ENCODE measurements around the gene CYP27C1. TPM values are rescaled to one million over a fixed set of nuclear protein-coding genes. Genes with fewer than 3 reads are reported as not detected.

Gene CYP27C1
- total RNA-seq, 1 donor from 2014 or later = 10.2 TPM

DNA sequence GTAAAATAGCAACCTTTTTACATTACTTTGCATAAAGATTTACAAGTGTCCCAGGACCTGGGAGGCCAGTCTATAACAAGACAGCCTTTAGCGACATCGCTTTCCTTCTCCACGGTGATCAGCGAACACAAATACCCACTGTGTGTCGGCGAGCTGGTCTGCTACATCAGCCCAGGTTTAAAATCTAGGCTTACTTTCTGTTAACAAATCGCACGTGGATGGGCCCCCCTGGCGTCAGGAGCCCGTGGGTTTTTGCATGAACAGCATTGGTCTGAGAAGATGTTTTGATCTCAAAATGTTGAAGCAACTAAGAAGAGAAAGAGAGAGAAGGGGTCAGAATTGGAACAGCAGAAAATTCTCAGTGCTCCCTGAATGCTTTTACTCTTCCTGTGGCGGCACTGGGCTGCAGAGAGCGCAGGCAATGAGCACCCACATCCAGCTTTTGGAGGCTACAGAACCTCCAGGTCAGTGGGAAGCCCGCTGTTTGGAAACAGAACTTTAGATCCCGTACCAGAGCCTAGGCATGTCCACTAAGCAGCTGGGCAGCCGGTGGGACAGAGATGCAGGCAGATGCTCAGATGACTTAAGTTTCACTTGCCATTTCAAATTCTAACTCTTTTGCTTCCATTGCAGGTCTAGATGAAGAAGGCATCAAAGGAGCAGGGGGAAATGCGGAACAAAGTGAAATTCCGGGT lies 32.9 kb downstream of the CYP27C1 start:
- no peak overlapping the region for H3K4me3 Mint-ChIP-seq
- DNase-seq (ENCODE audit: low read depth, low spot score) = no peak
- peaks cover 2% of the 10 kb centered on the region for H3K9me3 Mint-ChIP-seq
- H3K27me3 Mint-ChIP-seq (ENCODE audit: low read depth) = no peaks in the 10 kb centered on the region
- H3K36me3 Mint-ChIP-seq (ENCODE audit: low read depth) = peaks cover 27% of the 10 kb centered on the region
- no peak overlapping the region for H3K27ac Mint-ChIP-seq (ENCODE audit: unreplicated experiment)
- H3K4me1 Mint-ChIP-seq = peaks cover 11% of the 10 kb centered on the region
- TF ChIP-seq, protein P1, sequence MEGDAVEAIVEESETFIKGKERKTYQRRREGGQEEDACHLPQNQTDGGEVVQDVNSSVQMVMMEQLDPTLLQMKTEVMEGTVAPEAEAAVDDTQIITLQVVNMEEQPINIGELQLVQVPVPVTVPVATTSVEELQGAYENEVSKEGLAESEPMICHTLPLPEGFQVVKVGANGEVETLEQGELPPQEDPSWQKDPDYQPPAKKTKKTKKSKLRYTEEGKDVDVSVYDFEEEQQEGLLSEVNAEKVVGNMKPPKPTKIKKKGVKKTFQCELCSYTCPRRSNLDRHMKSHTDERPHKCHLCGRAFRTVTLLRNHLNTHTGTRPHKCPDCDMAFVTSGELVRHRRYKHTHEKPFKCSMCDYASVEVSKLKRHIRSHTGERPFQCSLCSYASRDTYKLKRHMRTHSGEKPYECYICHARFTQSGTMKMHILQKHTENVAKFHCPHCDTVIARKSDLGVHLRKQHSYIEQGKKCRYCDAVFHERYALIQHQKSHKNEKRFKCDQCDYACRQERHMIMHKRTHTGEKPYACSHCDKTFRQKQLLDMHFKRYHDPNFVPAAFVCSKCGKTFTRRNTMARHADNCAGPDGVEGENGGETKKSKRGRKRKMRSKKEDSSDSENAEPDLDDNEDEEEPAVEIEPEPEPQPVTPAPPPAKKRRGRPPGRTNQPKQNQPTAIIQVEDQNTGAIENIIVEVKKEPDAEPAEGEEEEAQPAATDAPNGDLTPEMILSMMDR (conservative IDR thresholded peaks at IDR 0.05) = no peak

DNA sequence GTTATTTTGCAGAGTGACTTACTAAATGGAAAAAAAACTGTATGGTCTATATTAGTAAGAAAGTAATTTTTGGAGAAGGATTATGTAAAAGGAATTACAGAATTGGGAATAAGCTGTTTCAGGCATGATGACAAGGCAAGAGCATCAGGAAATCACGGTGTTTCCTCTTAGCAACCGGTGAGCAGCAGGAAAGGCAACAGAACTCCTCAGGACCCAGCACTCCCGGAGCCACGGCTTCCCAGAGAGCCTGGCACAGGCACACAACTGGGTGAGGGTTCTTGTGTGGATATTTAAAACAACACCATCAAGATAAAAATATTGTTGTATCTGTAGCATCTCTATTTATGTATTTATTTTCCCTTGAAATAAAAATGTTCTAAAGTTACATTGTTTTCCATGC lies 34.4 kb downstream of the CYP27C1 start:
- Mint-ChIP-seq H3K9me3 (peaks cover 3% of the 10 kb centered on the region), H3K27ac (ENCODE audit: unreplicated experiment) (no peak overlapping the region), H3K27me3 (ENCODE audit: low read depth) (no peaks in the 10 kb centered on the region), H3K36me3 (ENCODE audit: low read depth) (peaks cover 30% of the 10 kb centered on the region), H3K4me3 (no peak overlapping the region), H3K4me1 (peaks cover 11% of the 10 kb centered on the region)
- TF ChIP-seq, protein P1 (conservative IDR thresholded peaks at IDR 0.05) = no peak
- DNase-seq (ENCODE audit: low read depth, low spot score) = no peak

DNA sequence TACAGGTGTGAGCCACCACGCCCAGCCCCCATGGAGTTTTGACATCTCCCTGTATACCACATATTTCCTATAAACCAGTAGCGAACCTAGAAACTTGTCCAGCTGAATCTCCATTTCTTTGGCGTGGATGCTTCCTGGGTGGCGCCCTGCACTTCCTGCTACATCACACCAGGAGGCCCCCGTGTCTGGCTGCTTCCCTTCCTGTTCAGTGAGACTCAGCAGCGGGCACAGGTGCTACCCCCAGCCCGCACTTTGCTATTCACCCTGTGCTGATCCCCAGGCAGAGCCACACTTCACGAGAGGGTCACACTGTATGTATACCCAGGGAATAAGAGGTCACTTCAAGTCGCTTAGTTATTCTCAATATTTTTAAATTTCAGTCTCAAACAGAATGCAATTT lies 35.0 kb downstream of the CYP27C1 start:
- Mint-ChIP-seq H3K9me3 (peaks cover 6% of the 10 kb centered on the region), H3K36me3 (ENCODE audit: low read depth) (peaks cover 33% of the 10 kb centered on the region), H3K4me1 (peaks cover 11% of the 10 kb centered on the region), H3K27me3 (ENCODE audit: low read depth) (no peaks in the 10 kb centered on the region), H3K27ac (ENCODE audit: unreplicated experiment) (no peak overlapping the region), H3K4me3 (no peak overlapping the region)
- DNase-seq (ENCODE audit: low read depth, low spot score) = no peak
- TF ChIP-seq, protein P1 (conservative IDR thresholded peaks at IDR 0.05) = no peak

DNA sequence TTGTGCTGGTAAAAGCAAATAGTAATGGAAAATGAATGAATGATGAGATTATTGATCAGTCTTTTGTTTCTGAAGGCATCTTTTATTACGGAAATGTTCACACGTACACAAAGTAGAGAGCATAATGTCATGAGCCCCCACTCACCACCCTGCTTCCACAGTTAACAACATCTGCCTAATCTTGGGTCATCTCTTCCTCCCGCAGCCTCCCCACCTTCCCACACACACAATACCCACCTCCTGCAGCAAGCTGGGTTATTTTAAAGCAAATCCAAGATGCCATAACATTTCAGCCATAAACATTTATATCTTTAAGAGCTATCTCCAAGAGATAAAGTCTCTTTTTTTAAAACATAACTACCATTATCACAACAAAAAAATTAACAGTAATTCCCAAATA lies 36.3 kb downstream of the CYP27C1 start:
- TF ChIP-seq, protein P1 (conservative IDR thresholded peaks at IDR 0.05) = no peak
- Mint-ChIP-seq H3K36me3 (ENCODE audit: low read depth) (peaks cover 28% of the 10 kb centered on the region), H3K4me3 (no peak overlapping the region), H3K9me3 (peaks cover 4% of the 10 kb centered on the region), H3K27ac (ENCODE audit: unreplicated experiment) (no peak overlapping the region), H3K27me3 (ENCODE audit: low read depth) (no peaks in the 10 kb centered on the region), H3K4me1 (peaks cover 5% of the 10 kb centered on the region)
- no peak for DNase-seq (ENCODE audit: low read depth, low spot score)

DNA sequence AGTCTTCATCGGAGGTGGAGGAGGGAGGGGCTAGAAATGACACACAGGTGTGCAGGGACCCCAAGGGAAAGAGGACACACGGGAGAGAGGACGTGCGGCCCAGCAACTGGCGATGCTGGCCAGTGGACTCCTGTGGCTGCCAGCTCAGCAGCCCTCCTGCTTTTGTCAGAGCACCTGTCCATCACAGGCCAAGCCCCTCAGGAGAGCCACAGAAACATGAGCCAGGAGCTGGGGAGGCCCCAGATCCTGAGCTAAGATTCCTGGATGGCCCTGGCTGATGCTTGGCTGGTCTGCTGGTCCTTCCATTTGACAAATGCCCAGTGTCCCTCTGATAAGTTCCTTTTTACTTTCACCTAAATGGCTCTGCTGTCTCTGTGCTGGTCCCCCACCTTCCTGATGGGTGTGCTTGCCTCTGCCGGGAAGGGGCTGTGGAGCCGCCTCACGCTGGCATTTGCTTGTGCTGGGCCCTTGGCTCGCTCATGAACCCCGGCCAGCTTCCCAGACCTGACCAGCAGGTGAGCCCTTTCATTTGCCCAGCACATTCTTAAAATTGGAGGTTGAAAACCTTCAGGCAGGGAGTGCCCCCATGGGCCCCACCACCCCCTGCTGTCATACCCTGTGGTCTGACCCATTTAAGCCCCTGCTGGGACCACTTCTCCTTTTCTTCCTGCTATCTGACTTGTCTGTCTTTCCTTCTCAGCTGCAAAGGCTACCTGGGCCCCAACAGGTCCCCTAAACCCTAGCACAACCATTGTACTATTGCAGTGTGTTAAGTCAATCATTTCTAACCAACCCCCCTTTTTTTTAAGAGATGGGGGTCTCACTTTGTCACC lies 37.3 kb downstream of the CYP27C1 start:
- no peak overlapping the region for H3K4me3 Mint-ChIP-seq
- H3K27ac Mint-ChIP-seq (ENCODE audit: unreplicated experiment) = no peak overlapping the region
- H3K27me3 Mint-ChIP-seq (ENCODE audit: low read depth) = no peaks in the 10 kb centered on the region
- DNase-seq (ENCODE audit: low read depth, low spot score) = no peak
- H3K9me3 Mint-ChIP-seq = peaks cover 4% of the 10 kb centered on the region
- H3K36me3 Mint-ChIP-seq (ENCODE audit: low read depth) = peaks cover 23% of the 10 kb centered on the region
- TF ChIP-seq, protein P1 (conservative IDR thresholded peaks at IDR 0.05) = no peak
- H3K4me1 Mint-ChIP-seq = no peaks in the 10 kb centered on the region
